GM12873 (cell line): ENCODE data around the gene ZNF83.

ENCODE experiments used
- CTCF ChIP-seq: IDR thresholded peaks from 2 replicates; pipeline ENCODE4 v1.5.1; 2012; ENCODE audit warnings: low read depth, mild to moderate bottlenecking, moderate library complexity, low read length, control low read depth; ENCODE audit not compliant: insufficient read depth; ENCODE audit errors: missing control alignments

Gene ZNF83

GRCh38 chr19:52639996-52640395 lies 1.8 kb upstream of the ZNF83 start:
- no peak for TF ChIP-seq CTCF

GRCh38 chr19:52638601-52639000 lies 446 bp upstream of the ZNF83 start:
- TF ChIP-seq CTCF, result no peak

- TF ChIP-seq CTCF, result no peak
Observed at GRCh38 chr19:52635786-52636570, 2.2 kb downstream of the ZNF83 start.

GRCh38 chr19:52626915-52627314 lies 11.2 kb downstream of the ZNF83 start:
- no peak for TF ChIP-seq CTCF

- TF ChIP-seq CTCF, result no peak
Observed at GRCh38 chr19:52622261-52622660, 15.9 kb downstream of the ZNF83 start.

- no peak for TF ChIP-seq CTCF
Observed at GRCh38 chr19:52621376-52621775, 16.8 kb downstream of the ZNF83 start.

GRCh38 chr19:52613299-52613906 lies 24.8 kb downstream of the ZNF83 start:
- TF ChIP-seq CTCF, result no peak
